NCI-H460 (cell line): ENCODE data around the gene MORN1. TPM values are rescaled to one million over a fixed set of nuclear protein-coding genes. Genes with fewer than 3 reads are reported as not detected.

Experiments
- DNase-seq: peaks from one replicate; pipeline ENCODE4 v3.0.0-alpha.2; 2016; ENCODE audit warnings: low read depth; ENCODE audit errors: extremely low read depth
- total RNA-seq: library from RNA; depleted of rRNA; stranded (reverse); fragments of >200 nt; shearing (Covaris generic); gene quantifications from 2 replicates; pipeline ENCODE4 v1.2.3, GENCODE V29; 2014

The MORN1 gene
- total RNA-seq, 1 experiment from 2014 or later: 12.2 TPM

DNA sequence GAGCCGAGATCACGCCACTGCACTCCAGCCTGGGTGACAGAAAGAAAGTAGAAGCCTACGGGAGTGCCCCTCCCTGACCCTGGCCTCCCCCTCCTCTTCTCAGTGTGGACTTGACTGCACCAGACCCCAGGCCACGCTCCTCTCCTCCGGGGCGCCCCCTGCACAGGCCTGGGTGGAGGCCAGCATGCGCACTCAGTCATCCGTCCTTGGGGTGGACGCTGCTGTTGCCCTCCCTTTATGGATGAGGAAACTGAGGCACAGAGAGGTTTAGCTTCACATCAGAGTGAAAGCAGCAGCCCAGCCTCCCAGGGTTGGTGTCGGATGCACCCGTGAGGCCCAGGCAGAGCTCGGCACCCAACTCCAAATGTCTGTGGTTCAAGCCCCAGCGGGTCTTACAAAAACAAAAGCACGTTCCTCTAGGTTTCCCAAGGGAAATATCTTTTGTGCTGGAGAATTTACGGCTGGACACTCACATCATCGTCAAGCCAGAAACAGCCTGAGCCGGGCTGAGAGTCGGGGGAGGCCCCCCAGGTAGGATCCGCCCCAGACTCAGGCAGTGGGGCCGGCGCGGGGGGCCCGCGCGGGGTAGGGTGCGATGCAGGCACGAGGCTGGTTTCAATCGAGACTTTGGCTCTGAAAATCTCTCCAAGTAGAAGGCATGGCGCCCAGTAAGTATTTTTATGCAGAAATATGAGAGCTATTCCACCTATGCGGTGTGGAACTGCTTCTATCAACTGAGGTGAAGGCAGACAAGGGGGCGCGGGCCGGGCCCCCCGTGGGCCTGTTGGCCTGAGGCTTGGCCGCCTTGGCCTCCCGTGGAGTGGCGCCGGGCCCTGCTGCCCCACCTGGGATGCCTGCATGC is 36.6 kb downstream of the MORN1 start:
- no peak for DNase-seq

DNA sequence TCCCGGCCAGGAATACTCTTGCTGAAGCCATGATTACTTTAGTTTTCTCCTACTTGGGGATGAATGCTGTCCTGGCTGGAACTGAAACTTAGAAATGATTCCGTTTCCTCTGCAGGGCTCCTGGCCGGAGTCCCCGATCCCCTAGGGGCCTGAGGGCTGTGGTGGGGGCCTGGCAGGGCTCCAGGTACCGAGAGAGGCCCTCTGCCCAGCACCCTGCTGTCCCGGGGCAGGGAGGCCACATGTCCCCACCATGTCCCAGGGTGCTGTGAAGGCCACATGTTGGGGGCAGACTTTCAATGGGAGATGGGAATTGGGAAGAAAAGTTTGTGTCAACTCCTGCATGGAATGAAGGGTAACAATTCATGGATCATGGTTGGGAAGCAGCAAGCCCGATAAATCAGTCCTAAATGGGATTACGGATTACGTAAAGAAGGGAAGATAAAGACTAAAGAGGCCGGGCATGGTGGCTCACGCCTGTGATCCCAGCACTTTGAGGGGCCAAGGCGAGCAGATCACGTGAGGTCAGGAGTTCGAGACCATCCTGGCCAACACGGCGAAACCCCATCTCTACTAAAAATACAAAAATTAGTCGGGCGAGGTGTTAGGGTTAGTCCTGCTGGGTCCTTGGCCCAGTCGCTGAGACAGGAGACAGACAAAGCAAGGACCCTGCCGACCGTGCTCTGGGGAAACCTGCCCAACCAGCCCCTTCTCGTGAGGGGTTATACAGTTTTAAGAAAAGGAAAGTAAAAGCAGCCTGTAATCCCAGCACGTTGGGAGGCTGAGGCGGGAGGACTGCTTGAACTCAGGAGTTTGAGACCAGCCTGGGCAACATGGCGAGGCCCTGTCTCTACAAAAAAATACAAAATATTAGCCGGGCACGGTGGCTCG is 37.6 kb downstream of the MORN1 start:
- DNase-seq: no peak

DNA sequence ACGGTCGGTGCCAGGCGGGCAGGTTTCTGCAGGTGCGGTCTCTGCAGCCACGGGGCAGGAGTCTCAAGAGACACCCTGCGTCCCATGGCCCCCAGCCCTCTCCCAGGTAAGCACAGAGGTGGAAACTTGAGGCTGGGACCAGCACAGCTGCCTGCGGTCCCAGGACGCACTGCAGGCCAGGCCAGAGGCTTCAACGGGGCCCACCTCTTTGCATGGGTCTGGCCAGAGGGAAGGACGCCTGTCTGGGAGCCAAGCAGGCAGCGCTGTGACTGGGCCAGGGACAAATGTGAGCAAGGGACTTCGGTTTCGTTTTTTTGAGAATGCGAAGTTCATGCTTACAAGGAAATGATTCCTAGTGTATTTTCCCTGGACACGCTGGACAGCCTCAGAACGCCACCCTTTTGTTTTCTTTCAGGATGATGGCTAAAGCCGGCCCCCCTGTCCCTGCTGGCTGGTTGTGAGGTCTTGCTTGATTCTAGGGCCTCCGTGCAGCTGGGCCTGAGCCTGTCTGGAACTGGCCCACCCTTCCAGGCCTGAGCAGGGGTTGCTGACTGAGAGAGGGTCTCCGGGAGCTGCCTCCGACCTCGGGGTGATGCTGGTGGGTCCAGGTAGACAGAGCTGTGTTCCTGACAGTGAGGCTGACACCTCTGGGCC is 38.3 kb downstream of the MORN1 start:
- DNase-seq: no peak

DNA sequence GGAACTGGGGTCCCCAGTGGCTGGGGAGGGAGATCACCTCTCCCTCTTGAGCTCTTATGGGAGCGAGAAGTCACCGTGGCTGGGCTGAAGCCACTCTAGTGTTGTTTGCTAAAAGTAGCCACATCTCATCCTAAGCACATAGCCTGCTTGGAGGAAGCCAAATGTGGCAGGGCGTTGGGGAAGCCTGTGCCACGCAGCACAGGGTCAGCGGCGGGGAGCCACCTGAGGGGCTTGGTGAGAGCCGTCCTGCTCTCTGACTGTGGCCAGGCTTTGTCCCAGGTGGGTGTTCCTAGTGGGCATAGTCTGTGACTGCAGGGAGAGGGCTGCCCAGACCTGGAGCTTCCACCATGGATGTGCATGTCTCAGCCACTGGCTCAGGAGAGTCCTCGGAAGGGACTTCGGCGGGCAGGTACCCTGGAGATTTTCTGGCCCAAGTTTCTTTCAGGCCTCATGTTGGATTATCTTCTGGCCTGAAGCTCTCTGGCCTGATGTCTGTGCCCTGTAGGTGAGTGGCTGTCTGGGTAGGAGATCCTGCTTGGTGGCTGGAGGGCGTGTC is 38.9 kb downstream of the MORN1 start:
- no peak for DNase-seq

DNA sequence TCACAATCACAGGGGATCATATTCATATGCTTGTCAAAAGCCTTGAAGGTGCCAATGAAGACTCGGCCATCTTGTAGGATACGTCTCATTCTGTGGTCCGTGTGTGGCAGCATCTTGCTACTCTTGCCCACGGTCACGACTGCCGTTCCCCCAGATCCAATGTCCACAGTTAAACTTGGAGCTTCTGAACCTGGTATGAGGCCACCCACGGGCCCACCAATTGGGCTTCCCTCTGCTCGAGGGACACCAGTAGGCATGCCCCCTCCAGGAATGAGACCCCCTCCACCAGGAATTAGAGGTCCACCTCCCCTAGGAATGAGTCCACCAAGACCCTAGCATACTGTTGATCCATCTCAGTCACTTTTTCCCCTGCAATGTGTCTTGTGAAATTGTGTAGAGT is 39.6 kb downstream of the MORN1 start:
- no peak for DNase-seq

DNA sequence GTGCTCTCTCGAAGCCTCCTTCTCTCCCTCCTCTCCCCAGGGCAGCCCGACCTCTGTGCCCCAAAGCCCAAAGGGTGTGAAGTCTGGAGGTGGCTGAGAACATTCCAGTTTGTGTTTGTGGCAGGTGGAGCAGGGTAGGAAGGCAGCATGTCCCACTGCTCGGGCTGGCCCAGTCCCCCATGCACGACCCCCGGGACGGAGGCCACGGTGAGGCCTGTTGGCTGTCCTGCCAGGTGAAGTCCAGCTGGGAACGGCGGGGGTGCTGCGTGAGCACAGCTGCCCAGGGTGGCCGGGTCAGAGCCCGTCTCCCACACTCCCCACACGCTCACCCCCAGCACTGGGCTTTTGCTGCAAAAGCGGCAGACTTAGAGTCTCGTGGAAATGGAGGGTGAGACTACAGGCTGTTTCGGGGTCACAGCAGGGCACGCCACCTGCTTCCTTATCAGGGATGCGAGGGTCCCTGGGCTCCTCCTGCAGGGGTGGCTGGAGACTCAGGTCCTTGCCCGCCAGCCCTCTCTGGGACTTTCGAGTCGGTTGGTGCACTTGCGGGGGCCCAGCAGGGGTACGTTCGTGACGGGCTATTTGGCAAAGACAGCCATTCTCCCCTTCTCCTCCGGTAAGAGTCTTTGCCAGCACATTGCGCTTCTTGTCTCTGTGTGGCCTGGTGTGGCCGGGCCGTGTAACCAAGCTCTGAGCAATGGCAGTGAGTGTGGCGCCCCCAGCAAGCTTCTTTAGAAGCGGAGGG is 40.3 kb downstream of the MORN1 start:
- no peak for DNase-seq

DNA sequence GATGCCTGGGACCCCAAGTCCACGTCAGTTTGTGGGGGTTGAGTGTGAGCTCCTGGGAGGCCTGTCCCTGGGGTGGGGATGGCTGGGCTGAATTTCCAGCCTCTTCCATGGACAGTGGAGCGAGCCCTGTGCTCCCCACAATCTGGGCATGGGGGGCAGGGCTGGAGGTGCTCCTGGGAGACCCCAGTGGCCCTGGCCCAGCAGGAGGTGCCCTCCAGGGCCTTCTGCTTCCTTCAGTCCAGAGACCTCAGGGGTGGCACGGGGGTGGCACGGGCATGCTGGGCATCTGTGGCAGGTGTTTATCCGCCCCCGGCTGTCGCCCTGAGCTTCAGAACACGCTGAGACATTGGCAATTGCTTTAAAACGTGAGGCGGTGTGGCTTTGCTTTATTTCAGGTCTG is 40.9 kb downstream of the MORN1 start:
- no peak for DNase-seq

DNA sequence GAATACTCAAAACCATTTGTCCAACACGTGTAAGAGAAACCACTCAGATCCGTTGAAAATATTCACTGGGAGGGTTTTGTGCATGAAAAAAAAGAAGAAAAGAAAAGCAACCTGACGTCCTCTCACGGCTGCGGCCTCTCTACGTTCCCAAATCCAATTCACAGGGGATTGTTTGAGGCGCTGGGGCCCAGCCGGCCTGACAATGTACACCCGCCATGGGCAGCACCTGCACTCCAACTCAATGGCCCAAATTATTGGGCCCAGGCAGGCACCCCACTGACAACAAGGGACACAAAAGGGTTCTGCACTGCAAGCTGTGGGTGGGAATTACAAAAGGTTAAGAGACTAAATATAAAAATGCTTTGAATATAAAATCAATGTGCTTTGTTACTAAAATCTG is 41.5 kb downstream of the MORN1 start:
- DNase-seq: no peak

DNA sequence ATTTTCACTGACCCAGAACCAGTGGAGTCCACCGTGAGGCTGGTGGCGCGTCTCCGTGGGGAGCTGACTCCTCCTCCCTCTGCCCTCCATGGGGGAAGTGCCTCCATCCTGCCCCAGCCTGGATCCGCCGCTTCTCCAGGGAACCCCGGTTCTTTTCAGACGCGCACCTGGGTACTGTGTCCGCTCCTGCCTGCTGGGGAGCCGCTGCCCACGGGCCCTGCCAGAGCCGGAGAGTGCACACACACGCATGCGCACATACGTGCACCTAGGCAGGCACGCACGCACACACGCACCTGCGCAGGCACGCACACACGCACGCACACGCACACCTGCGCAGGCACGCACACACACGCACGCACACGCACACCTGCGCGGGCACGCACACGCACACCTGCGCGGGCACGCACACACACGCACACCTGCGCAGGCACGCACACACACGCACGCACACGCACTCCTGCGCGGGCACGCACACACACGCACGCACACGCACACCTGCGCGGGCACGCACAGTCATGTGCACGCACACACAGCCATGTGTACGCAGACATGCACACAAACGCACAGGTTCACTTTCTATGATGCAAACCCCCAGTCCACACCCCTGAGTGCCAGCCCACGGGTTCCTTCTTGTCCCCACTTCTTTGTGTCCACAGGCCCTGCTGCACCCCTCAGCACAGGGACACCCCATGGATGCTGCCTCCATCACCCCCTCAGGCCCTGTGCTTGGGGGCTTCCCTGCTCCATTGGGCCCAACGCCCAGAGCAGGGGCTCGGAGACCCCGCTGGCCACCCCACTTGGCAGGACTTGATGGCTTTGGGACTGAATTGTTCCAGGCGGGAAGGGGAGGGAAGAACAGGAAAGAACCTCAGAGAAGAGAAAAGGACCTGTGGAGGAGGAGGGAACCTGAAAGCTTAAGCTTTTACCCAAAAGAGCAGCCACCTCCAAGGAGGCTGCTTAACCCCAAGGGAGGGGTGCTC is 42.7 kb downstream of the MORN1 start:
- DNase-seq: no peak

DNA sequence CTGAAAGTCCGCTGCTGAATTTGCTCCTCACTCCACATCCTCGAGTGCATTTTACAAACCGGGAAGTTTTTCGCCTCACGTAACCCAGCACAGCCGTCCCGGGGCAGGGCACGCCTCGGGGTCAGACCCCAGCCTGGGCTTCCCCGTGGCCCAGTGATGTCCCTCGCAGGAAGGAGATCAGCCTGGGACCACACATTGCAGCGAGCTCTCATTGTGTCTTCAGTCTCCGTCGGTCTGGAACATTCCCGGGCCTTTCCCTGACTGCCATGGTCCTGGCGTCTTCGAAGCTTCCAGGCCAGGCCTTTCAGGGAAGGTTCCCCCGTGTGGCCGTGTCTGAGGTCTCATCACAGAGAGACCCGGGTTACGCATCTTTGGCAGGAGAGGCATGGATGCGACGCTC is 43.5 kb downstream of the MORN1 start:
- DNase-seq: no peak

DNA sequence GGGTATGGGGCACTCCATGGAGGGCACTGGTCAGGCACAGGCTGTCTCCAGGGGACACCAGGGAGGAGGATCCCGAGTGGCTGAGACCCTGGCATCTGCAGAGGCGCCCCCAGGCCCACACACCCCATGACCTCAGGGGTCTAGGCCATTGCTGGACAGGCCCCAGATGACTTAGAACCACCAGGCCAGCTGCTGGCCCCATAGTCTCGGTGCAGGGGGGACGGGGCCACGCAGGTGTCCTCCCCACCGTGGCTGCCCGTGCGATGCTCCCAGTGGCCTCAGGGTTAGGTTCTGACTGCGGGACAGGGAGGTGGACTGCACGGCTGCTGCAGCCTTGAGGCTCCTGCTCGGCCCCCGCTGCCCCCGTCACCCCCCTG is 44.0 kb downstream of the MORN1 start:
- DNase-seq: no peak

DNA sequence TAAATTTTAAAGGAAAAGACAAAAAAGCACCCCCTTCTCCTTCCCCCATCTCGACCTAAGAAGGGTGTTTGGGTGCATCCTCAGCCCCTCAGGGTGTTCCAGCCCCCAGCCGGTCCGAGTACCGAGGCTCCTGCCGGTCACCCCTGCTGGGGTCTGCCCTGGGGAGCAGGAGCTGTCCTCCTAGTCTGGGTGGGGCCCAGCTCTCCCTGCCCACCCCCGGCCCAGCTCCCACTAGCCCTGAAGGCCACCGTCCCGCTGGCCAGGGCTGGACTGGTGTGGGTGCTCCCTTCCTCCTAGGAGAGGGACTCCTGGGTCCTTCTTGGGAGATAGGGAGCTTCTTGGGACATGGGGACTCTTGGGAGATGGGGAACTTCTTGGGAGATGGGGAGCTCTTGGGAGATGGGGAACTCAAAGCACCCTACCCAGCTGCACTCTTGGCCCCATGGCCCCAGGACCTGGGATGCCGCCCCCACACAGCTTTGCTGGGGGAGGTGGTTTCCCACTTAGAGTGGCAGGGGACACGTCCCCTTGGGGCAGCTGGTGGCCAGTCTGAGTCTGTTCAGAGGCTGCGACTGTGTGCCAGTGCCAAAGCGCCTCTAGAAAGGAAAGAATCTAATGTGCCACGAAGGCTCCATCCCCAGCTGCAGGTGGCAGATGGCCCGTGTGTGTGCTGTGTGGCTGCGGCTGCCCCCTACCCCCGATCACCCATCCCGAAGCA is 44.5 kb downstream of the MORN1 start:
- DNase-seq: no peak

DNA sequence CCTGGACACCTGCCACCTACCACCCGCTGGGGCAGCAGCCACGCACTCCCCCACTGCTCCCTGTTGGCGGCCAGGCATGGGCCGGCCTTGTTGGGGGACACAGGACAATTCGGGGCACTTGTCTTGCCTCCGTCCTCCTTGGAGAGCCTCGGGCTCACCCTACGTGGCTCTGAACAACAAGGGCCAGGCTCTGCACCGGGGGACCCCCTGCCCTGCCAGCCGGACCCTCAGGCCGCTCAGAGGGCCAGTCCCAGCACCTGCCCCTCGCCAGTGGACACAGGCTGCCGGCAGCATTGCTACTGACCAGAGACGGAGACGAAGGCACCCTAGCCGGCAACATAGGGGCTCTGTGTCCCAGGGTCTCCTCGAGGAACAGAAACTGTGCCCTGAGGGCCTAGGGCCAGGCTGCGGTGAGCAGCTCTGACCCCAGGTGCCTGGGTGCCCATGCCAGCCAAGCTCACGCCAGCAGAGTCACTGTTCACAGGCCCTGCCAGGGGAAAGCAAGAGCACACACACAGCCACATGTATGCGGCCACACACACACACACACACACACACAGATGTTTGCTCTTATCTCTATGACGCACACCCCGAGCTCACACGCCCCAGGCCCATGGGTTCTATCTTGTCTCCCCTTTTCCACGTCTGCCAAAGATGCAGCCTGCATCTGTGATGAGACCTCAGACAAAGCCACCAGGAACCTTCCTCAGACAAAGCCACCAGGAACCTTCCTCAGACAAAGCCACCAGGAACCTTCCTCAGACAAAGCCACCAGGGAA is 45.9 kb downstream of the MORN1 start:
- DNase-seq: no peak

DNA sequence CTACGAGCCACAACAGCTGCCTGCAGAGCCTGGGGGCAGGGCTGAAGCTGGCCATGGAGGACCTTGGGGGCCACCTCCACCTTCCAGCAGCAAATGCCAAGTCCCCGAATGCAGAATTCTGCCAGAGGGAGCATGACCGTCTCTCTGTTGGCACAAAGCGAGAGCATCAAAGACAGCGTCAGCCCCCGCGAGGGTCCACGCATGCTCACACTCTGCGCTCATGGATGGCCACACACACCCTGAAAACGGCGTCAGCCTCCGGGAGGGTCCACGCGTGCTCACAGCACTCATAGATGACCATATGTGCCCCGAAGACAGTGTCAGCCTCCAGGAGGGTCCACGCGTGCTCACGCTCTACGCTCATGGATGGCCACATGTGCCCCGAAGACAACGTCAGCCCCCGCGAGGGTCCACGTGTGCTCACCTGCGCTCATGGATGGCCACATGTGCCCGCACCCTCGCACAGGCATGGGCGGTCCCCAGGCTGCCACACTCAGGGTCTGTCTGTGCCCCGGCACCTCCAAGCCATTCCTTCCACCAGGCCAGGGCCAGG is 46.5 kb downstream of the MORN1 start:
- DNase-seq: no peak

DNA sequence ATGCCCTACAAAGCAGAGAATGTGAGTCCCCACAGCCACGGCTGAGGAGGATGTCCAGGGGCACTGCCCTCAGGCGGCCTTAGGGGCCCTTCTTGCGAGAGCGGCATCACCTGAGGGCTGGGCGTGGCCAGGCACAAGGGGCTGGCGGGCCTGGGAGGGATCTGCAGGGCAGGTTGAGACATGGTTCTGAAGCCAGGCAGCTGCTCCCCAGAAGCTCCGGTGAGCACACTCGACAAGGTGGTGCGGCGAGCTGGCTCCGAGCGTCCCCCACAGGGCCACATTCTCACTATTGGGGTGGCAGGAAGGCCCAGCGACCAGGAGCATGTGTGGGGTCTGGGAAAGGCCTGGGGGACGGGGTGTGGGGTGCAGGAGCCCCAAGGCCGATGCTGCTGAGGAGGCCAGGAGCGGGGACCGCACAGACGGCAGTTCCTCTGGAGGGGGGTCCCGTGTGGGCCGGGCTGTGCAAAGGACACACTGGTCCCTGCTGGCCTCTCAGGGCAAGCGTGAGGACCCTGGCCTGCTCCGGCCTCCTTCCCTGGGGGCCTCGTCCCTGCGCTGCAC is 47.2 kb downstream of the MORN1 start:
- no peak for DNase-seq

DNA sequence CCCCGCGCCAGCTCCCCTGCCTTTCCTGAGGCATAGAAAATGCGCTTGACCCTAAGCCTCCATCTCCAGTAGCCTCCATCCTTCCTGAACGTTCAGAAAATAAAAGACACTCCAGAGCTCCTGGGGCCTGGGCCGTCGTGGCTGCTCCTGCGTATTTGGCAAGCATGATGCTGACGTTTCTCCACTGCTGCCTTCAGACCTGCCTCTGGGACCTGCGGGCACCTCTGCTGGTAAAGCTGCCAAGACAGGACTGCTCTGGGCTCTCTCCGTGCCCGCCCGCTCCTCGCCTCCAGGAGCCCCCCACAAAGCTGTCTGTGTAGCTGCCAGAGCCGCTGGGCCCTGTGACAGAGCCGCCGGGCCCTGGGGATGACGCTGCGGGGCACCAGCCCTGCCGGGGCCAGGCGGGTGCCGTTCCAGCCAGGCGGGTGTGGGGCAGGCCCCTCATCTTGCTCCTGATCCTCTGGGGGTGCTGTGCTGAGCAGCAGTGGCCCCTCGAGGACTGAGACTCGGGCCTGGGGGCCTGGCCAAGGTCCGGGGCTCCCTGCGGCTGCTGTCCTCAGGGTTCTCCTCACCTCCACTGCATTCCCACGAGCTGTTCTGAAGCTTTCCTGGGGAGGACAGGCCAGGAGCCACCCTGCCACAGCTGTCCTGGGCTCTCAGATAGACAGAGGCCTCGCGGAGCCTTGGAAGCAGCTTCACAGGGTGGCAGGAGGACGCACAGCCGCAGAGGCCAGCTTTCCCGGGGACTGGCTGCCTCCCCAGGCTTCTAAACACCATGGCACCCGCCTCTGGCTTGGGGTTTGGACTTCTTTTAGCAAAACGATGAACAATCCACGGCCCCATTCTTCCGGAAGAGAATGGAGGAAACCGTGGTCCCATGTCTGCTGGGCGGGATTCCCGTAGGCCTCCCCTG is 48.1 kb downstream of the MORN1 start:
- DNase-seq: no peak
